ENCODE measurements around the gene MAP4K4. TPM values are rescaled to one million over a fixed set of nuclear protein-coding genes. Genes with fewer than 3 reads are reported as not detected.

Gene MAP4K4
- total RNA-seq = 68.4 TPM
- long read RNA-seq, partial matches to known transcripts = 21 of 74 reads
- long read RNA-seq, other reads (novel, unspliced or antisense) = 53 of 74 reads

- Histone ChIP-seq H3K4me1 (peaks cover 36% of the 10 kb centered on the region), H3K27me3 (ENCODE audit: low read depth) (no peaks in the 10 kb centered on the region), H3K36me3 (no peaks in the 10 kb centered on the region), H3K27ac (peak within 1 kb of the TSS; percentile 87), H3K9me3 (no peaks in the 10 kb centered on the region), H3K4me3 (peak within 1 kb of the TSS; percentile 77)
- peak; percentile 39 for TF ChIP-seq CTCF (IDR thresholded peaks at IDR 0.05)
- DNase-seq (peak; percentile 86), ATAC-seq (peak; percentile 86 to 88)
- intact Hi-C loops (cut with DNase I) = no loop called here
Measured at GRCh38 chr2:101697124-101698013, at the start of gene MAP4K4. Gene MAP4K4, plus strand, starts transcription at chr2:101697707. Its CDS starts 374 bp downstream, at chr2:101698081.

GRCh38 chr2:101653469-101653868 is 44.0 kb upstream of the MAP4K4 start:
- intact Hi-C loops (cut with DNase I) = no loop called here
- H3K9me3 ChIP-seq = no peaks in the 10 kb centered on the region
- H3K27me3 ChIP-seq (ENCODE audit: low read depth) = no peaks in the 10 kb centered on the region
- no peak for TF ChIP-seq CTCF (IDR thresholded peaks at IDR 0.05)
- no peak overlapping the region for H3K27ac ChIP-seq
- H3K4me1 ChIP-seq = no peaks in the 10 kb centered on the region
- ATAC-seq (no peak), DNase-seq (no peak)
- no peaks in the 10 kb centered on the region for H3K36me3 ChIP-seq
- H3K4me3 ChIP-seq = no peak overlapping the region

GRCh38 chr2:101655702-101656422 is 41.6 kb upstream of the MAP4K4 start:
- intact Hi-C loops (cut with DNase I) = no loop called here
- no peaks in the 10 kb centered on the region for H3K9me3 ChIP-seq
- DNase-seq (no peak), ATAC-seq (no peak)
- no peaks in the 10 kb centered on the region for H3K36me3 ChIP-seq
- no peaks in the 10 kb centered on the region for H3K4me1 ChIP-seq
- no peak for TF ChIP-seq CTCF (IDR thresholded peaks at IDR 0.05)
- no peaks in the 10 kb centered on the region for H3K27me3 ChIP-seq (ENCODE audit: low read depth)
- H3K27ac ChIP-seq = no peak overlapping the region
- no peak overlapping the region for H3K4me3 ChIP-seq

GRCh38 chr2:101657787-101658186 is 39.7 kb upstream of the MAP4K4 start:
- DNase-seq (no peak), ATAC-seq (no peak)
- intact Hi-C loops (cut with DNase I) = no loop called here
- no peak for TF ChIP-seq CTCF (IDR thresholded peaks at IDR 0.05)
- H3K4me1 ChIP-seq = no peaks in the 10 kb centered on the region
- no peaks in the 10 kb centered on the region for H3K27me3 ChIP-seq (ENCODE audit: low read depth)
- no peaks in the 10 kb centered on the region for H3K36me3 ChIP-seq
- no peaks in the 10 kb centered on the region for H3K9me3 ChIP-seq
- no peak overlapping the region for H3K27ac ChIP-seq
- no peak overlapping the region for H3K4me3 ChIP-seq

GRCh38 chr2:101658387-101658786 is 39.1 kb upstream of the MAP4K4 start:
- Histone ChIP-seq H3K27ac (no peak overlapping the region), H3K4me1 (no peaks in the 10 kb centered on the region), H3K9me3 (no peaks in the 10 kb centered on the region), H3K36me3 (no peaks in the 10 kb centered on the region), H3K4me3 (no peak overlapping the region), H3K27me3 (ENCODE audit: low read depth) (no peaks in the 10 kb centered on the region)
- intact Hi-C loops (cut with DNase I) = no loop called here
- DNase-seq (no peak), ATAC-seq (no peak)
- TF ChIP-seq CTCF (IDR thresholded peaks at IDR 0.05) = no peak

All from lower lobe of right lung (tissue), 2 donors.